NCI-H2196 treated with DMSO at 0.1 percent for 48 hours (cell line): ENCODE results near the gene REST.
"Not testable (repeated sequence)": the region's sequence is repeated elsewhere in the genome, so short reads cannot be mapped to it uniquely, and the experiment has no call there.

ENCODE experiments used
- DNase-seq: peaks from one replicate; lab custom pipeline; 2025; ENCODE audit not compliant: unreplicated experiment; lab: John Stamatoyannopoulos, UW

Gene REST

GRCh38 chr4:56908206-56909085 lies 746 bp downstream of the REST start:
- no peak for DNase-seq

- no peak for DNase-seq
Measured at GRCh38 chr4:56909086-56909894, 1.6 kb downstream of the REST start.

GRCh38 chr4:56910172-56910967 lies 2.7 kb downstream of the REST start:
- DNase-seq: no peak

- no peak for DNase-seq
Measured at GRCh38 chr4:56914336-56914735, 6.6 kb downstream of the REST start.

- DNase-seq: not testable (repeated sequence)
Measured at GRCh38 chr4:56914977-56915376, 7.3 kb downstream of the REST start.

- no peak for DNase-seq
Measured at GRCh38 chr4:56927196-56927595, 19.5 kb downstream of the REST start.

GRCh38 chr4:56930638-56931037 lies 22.9 kb downstream of the REST start:
- DNase-seq: no peak

- no peak for DNase-seq
Measured at GRCh38 chr4:56931924-56932323, 24.2 kb downstream of the REST start.

- no peak for DNase-seq
Measured at GRCh38 chr4:56937262-56937661, 29.6 kb downstream of the REST start.

GRCh38 chr4:56939826-56940225 lies 32.1 kb downstream of the REST start:
- not testable (repeated sequence) for DNase-seq

GRCh38 chr4:56940403-56940802 lies 32.7 kb downstream of the REST start:
- no peak for DNase-seq

GRCh38 chr4:56940971-56941370 lies 33.3 kb downstream of the REST start:
- no peak for DNase-seq

- no peak for DNase-seq
Measured at GRCh38 chr4:56941403-56941802, 33.7 kb downstream of the REST start.

GRCh38 chr4:56953680-56954520 lies 46.2 kb downstream of the REST start:
- no peak for DNase-seq

- no peak for DNase-seq
Measured at GRCh38 chr4:56958111-56958517, 50.4 kb downstream of the REST start.

GRCh38 chr4:56959100-56959499 lies 51.4 kb downstream of the REST start:
- DNase-seq: no peak

- DNase-seq: no peak
Measured at GRCh38 chr4:56961107-56961500, 53.4 kb downstream of the REST start.

GRCh38 chr4:56971383-56971782 lies 63.7 kb downstream of the REST start:
- DNase-seq: no peak

GRCh38 chr4:56972389-56972788 lies 64.7 kb downstream of the REST start:
- DNase-seq: no peak

GRCh38 chr4:56972809-56973208 lies 65.1 kb downstream of the REST start:
- DNase-seq: no peak
